Measurements from ENCODE around the gene NID1.

- TF ChIP-seq CTCF (IDR thresholded peaks at IDR 0.05): no peak
- TF ChIP-seq POLR2A (IDR thresholded peaks at IDR 0.05): no peak
- no peak for TF ChIP-seq EP300 (IDR thresholded peaks at IDR 0.05)
Observed at GRCh38 chr1:236021424-236022135, 43.3 kb downstream of the NID1 start.

All from gastroesophageal sphincter (tissue), 3 donors.